ENCODE results near the gene CELF2.

CELF2 gene

GRCh38 chr10:11057018-11057417, 39.3 kb downstream of the CELF2 start:
- DNase-seq (ENCODE audit: low read depth in 2 of 3, low spot score in 2 of 3), result no peak

- DNase-seq (ENCODE audit: low read depth in 2 of 3, low spot score in 2 of 3), result no peak
Observed at GRCh38 chr10:11057448-11057847, 39.8 kb downstream of the CELF2 start.

- DNase-seq (ENCODE audit: low read depth in 2 of 3, low spot score in 2 of 3), result no peak
Observed at GRCh38 chr10:11057994-11058393, 40.3 kb downstream of the CELF2 start.

GRCh38 chr10:11058965-11059364, 41.3 kb downstream of the CELF2 start:
- no peak for DNase-seq (ENCODE audit: low read depth in 2 of 3, low spot score in 2 of 3)

GRCh38 chr10:11063856-11064255, 46.2 kb downstream of the CELF2 start:
- DNase-seq (ENCODE audit: low read depth in 2 of 3, low spot score in 2 of 3), result no peak

- no peak for DNase-seq (ENCODE audit: low read depth in 2 of 3, low spot score in 2 of 3)
Observed at GRCh38 chr10:11064832-11065231, 47.2 kb downstream of the CELF2 start.

GRCh38 chr10:11065567-11065966, 47.9 kb downstream of the CELF2 start:
- no peak for DNase-seq (ENCODE audit: low read depth in 2 of 3, low spot score in 2 of 3)

GRCh38 chr10:11066520-11066919, 48.8 kb downstream of the CELF2 start:
- DNase-seq (ENCODE audit: low read depth in 2 of 3, low spot score in 2 of 3), result no peak

GRCh38 chr10:11068861-11069633, 51.4 kb downstream of the CELF2 start:
- no peak for DNase-seq (ENCODE audit: low read depth in 2 of 3, low spot score in 2 of 3)

- DNase-seq (ENCODE audit: low read depth in 2 of 3, low spot score in 2 of 3), result no peak
Observed at GRCh38 chr10:11073410-11073809, 55.7 kb downstream of the CELF2 start.

- no peak for DNase-seq (ENCODE audit: low read depth in 2 of 3, low spot score in 2 of 3)
Observed at GRCh38 chr10:11074536-11075267, 57.0 kb downstream of the CELF2 start.

GRCh38 chr10:11076221-11076620, 58.5 kb downstream of the CELF2 start:
- no peak for DNase-seq (ENCODE audit: low read depth in 2 of 3, low spot score in 2 of 3)

- DNase-seq (ENCODE audit: low read depth in 2 of 3, low spot score in 2 of 3), result no peak
Observed at GRCh38 chr10:11080564-11080984, 62.9 kb downstream of the CELF2 start.

- no peak for DNase-seq (ENCODE audit: low read depth in 2 of 3, low spot score in 2 of 3)
Observed at GRCh38 chr10:11081408-11081807, 63.7 kb downstream of the CELF2 start.

GRCh38 chr10:11082526-11082925, 64.9 kb downstream of the CELF2 start:
- DNase-seq (ENCODE audit: low read depth in 2 of 3, low spot score in 2 of 3), result no peak

- no peak for DNase-seq (ENCODE audit: low read depth in 2 of 3, low spot score in 2 of 3)
Observed at GRCh38 chr10:11083051-11083450, 65.4 kb downstream of the CELF2 start.

- no peak for DNase-seq (ENCODE audit: low read depth in 2 of 3, low spot score in 2 of 3)
Observed at GRCh38 chr10:11085545-11085944, 67.9 kb downstream of the CELF2 start.

- no peak for DNase-seq (ENCODE audit: low read depth in 2 of 3, low spot score in 2 of 3)
Observed at GRCh38 chr10:11086177-11086840, 68.6 kb downstream of the CELF2 start.

- no peak for DNase-seq (ENCODE audit: low read depth in 2 of 3, low spot score in 2 of 3)
Observed at GRCh38 chr10:11087372-11087771, 69.7 kb downstream of the CELF2 start.

- DNase-seq (ENCODE audit: low read depth in 2 of 3, low spot score in 2 of 3), result no peak
Observed at GRCh38 chr10:11088709-11089108, 71.0 kb downstream of the CELF2 start.

- DNase-seq (ENCODE audit: low read depth in 2 of 3, low spot score in 2 of 3), result no peak
Observed at GRCh38 chr10:11089272-11089671, 71.6 kb downstream of the CELF2 start.

- DNase-seq (ENCODE audit: low read depth in 2 of 3, low spot score in 2 of 3), result no peak
Observed at GRCh38 chr10:11091517-11092102, 73.9 kb downstream of the CELF2 start.
